IMR-90 (cell line): ENCODE results near the gene NAGPA. TPM values are rescaled to one million over a fixed set of nuclear protein-coding genes. Genes with fewer than 3 reads are reported as not detected.

Source experiments
- ATAC-seq: fragments of 200-7000 bp; cut with Tn5 transposase; 2 replicates; pipeline ENCODE4 v1.9.1; 2020; ENCODE audit warnings: low read depth, mild to moderate bottlenecking, moderate library complexity
- Bru-seq: library from RNA; stranded (reverse); fragments of 400-500 nt; gene quantifications from one replicate; lab custom pipeline; 2021; lab: Mats Ljungman, UMichigan
- BruChase-seq, 2 experiments: library from RNA; stranded (reverse); fragments of 400-500 nt; gene quantifications; one replicate each; lab custom pipeline; 2021; lab: Mats Ljungman, UMichigan
- BruUV-seq: library from RNA; stranded (reverse); fragments of 400-500 nt; replicated peaks from 2 replicates; lab custom pipeline; 2021; lab: Mats Ljungman, UMichigan
- CTCF ChIA-PET: fragments of 300-600 bp; formaldehyde crosslinking; extraction: SDS; loops from one replicate; lab custom pipeline; 2021; ENCODE audit warnings: antibody characterized with exemption; lab: Yijun Ruan, JAX
- POLR2A ChIA-PET: fragments of 300-600 bp; sonication (Branson Sonifier 250); formaldehyde crosslinking; loops from one replicate; lab custom pipeline; 2022; ENCODE audit warnings: antibody characterized with exemption; ENCODE audit not compliant: unreplicated experiment; lab: Charles Lee
- DNase-seq: peaks from one replicate; pipeline ENCODE4 v3.0.0; 2013
- H2AFZ ChIP-seq: replicated peaks from 2 replicates; pipeline ENCODE3; 2013; ENCODE audit warnings: low read length, mild to moderate bottlenecking; ENCODE audit not compliant: poor library complexity
- H2AK5ac ChIP-seq: 2 replicates; pipeline ENCODE4 v1.6.1; 2013; ENCODE audit warnings: low read depth, low read length, inconsistent platforms
- H2AK9ac ChIP-seq: replicated peaks from 2 replicates; pipeline ENCODE3; 2013; ENCODE audit warnings: mild to moderate bottlenecking, low read depth, low read length, moderate library complexity; ENCODE audit not compliant: poor library complexity
- H2BK120ac ChIP-seq: 2 replicates; pipeline ENCODE4 v1.6.1; 2013; ENCODE audit warnings: low read depth, low read length, inconsistent platforms
- H2BK15ac ChIP-seq: 3 replicates; pipeline ENCODE4 v1.6.1; 2013; ENCODE audit warnings: low read depth, low read length, inconsistent platforms
- H2BK20ac ChIP-seq: 2 replicates; pipeline ENCODE4 v1.6.1; 2013; ENCODE audit warnings: low read depth, mild to moderate bottlenecking, inconsistent platforms, low read length, moderate library complexity
- H2BK5ac ChIP-seq: 2 replicates; pipeline ENCODE4 v1.6.1; 2013; ENCODE audit warnings: mild to moderate bottlenecking, low read depth, low read length, inconsistent platforms; ENCODE audit not compliant: poor library complexity, severe bottlenecking
- H3K14ac ChIP-seq: replicated peaks from 2 replicates; pipeline ENCODE4 v1.6.1; 2013; ENCODE audit warnings: low read depth, low read length, inconsistent platforms
- H3K18ac ChIP-seq: 2 replicates; pipeline ENCODE4 v1.6.1; 2013; ENCODE audit warnings: low read depth, low read length, control low read depth
- H3K23ac ChIP-seq: 2 replicates; pipeline ENCODE4 v1.6.1; 2013; ENCODE audit warnings: low read depth, low read length, inconsistent platforms
- H3K27ac ChIP-seq: 2 replicates; pipeline ENCODE4 v1.5.1; 2013; ENCODE audit warnings: mild to moderate bottlenecking, control low read depth, low read length; ENCODE audit not compliant: insufficient read depth
- H3K27me3 ChIP-seq: 2 replicates; pipeline ENCODE4 v1.6.1; 2013; ENCODE audit warnings: low read length; ENCODE audit not compliant: control insufficient read depth, insufficient read depth
- H3K36me3 ChIP-seq: 2 replicates; pipeline ENCODE4 v1.6.1; 2013; ENCODE audit warnings: low read length, mixed read lengths; ENCODE audit not compliant: control insufficient read depth, insufficient read depth
- H3K4ac ChIP-seq: 2 replicates; pipeline ENCODE4 v1.6.1; 2013; ENCODE audit warnings: low read depth, low read length, inconsistent platforms
- H3K4me1 ChIP-seq: 2 replicates; pipeline ENCODE4 v1.6.1; 2013; ENCODE audit warnings: low read length, mixed read lengths; ENCODE audit not compliant: control insufficient read depth, insufficient read depth
- H3K4me2 ChIP-seq: 2 replicates; pipeline ENCODE4 v1.6.1; 2013; ENCODE audit warnings: low read depth, mild to moderate bottlenecking, control low read depth, low read length, moderate library complexity
- H3K4me3 ChIP-seq: 2 replicates; pipeline ENCODE4 v1.5.1; 2013; ENCODE audit warnings: low read depth, mild to moderate bottlenecking, control low read depth, low read length, moderate library complexity; ENCODE audit not compliant: insufficient read depth
- H3K56ac ChIP-seq: 2 replicates; pipeline ENCODE4 v1.6.1; 2013; ENCODE audit warnings: low read length, inconsistent platforms; ENCODE audit not compliant: insufficient read depth; ENCODE audit errors: extremely low read depth
- H3K79me1 ChIP-seq, 2 experiments: 2 replicates each; pipeline ENCODE4 v1.6.1; 2013; ENCODE audit warnings: low read length in 2 of 2, inconsistent platforms in 1 of 2, low read depth in 1 of 2
- H3K9ac ChIP-seq: 2 replicates; pipeline ENCODE4 v1.6.1; 2013; ENCODE audit warnings: low read depth, low read length, control low read depth
- H3K9me1 ChIP-seq: 2 replicates; pipeline ENCODE4 v1.6.1; 2013; ENCODE audit warnings: low read length, inconsistent platforms; ENCODE audit not compliant: insufficient read depth
- H3K9me3 ChIP-seq: 2 replicates; pipeline ENCODE4 v1.6.1; 2013; ENCODE audit warnings: low read length; ENCODE audit not compliant: control insufficient read depth, insufficient read depth
- H4K20me1 ChIP-seq: 2 replicates; pipeline ENCODE4 v1.6.1; 2013; ENCODE audit warnings: low read length, inconsistent platforms; ENCODE audit not compliant: insufficient read depth
- H4K5ac ChIP-seq: 2 replicates; pipeline ENCODE4 v1.6.1; 2013; ENCODE audit warnings: mild to moderate bottlenecking, low read depth, low read length, control low read depth
- H4K8ac ChIP-seq, 2 experiments: 2 replicates each; pipeline ENCODE4 v1.6.1; 2013; ENCODE audit warnings: low read depth in 2 of 2, low read length in 2 of 2, control low read depth in 1 of 2, inconsistent platforms in 1 of 2
- H4K91ac ChIP-seq: 2 replicates; pipeline ENCODE4 v1.6.1; 2013; ENCODE audit warnings: low read depth, low read length, inconsistent platforms; ENCODE audit not compliant: insufficient read depth
- BHLHE40 ChIP-seq: fragments of 150-350 bp; IDR thresholded peaks from 2 replicates; pipeline ENCODE4 v1.6.1; 2016; ENCODE audit warnings: mild to moderate bottlenecking, low read depth, low read length
- FOS ChIP-seq: fragments of 150-350 bp; IDR thresholded peaks from 2 replicates; pipeline ENCODE4 v1.6.1; 2016; ENCODE audit warnings: low read depth, low read length
- MAFK ChIP-seq: IDR thresholded peaks from 2 replicates; pipeline ENCODE4 v1.6.1; 2012; ENCODE audit warnings: low read depth, low read length, improper control_type of control experiment
- MAZ ChIP-seq: IDR thresholded peaks from 2 replicates; pipeline ENCODE4 v1.6.1; 2012; ENCODE audit warnings: low read depth, mild to moderate bottlenecking, low read length, improper control_type of control experiment, moderate library complexity, borderline replicate concordance
- MXI1 ChIP-seq: IDR thresholded peaks from 2 replicates; pipeline ENCODE4 v1.6.1; 2012; ENCODE audit warnings: low read depth, mild to moderate bottlenecking, low read length, moderate library complexity, borderline replicate concordance
- NFE2L2 ChIP-seq: fragments of 150-350 bp; IDR thresholded peaks from 2 replicates; pipeline ENCODE4 v1.6.1; 2016; ENCODE audit warnings: low read depth, mild to moderate bottlenecking, low read length
- POLR2A ChIP-seq: IDR thresholded peaks from 2 replicates; pipeline ENCODE4 v1.6.1; 2012; ENCODE audit warnings: mild to moderate bottlenecking, low read depth, low read length
- RAD21 ChIP-seq: IDR thresholded peaks from 2 replicates; pipeline ENCODE4 v1.6.1; 2012; ENCODE audit warnings: low read length, improper control_type of control experiment
- SMC3 ChIP-seq: fragments of 150-350 bp; IDR thresholded peaks from 2 replicates; pipeline ENCODE4 v1.6.1; 2016; ENCODE audit warnings: low read depth, mild to moderate bottlenecking, antibody characterized with exemption, low read length, moderate library complexity
- WGBS, 2 experiments: methylation state at CpG; one replicate each; pipeline versions ENCODE4 v1.1.5 to v1.1.7; 2013; ENCODE audit warnings: missing lambda C conversion rate in 2 of 2; ENCODE audit not compliant: insufficient read length in 1 of 2; ENCODE audit errors: extremely low coverage in 2 of 2; 5-methylcytosine and 5-hydroxymethylcytosine counted together
- dilution Hi-C: fragments of 300-500 bp; cut with HindIII; formaldehyde crosslinking; loops from one replicate; pipeline ENCODE4 v1.14.3; 2018; ENCODE audit warnings: low sequenced_read_pairs; ENCODE audit not compliant: unreplicated experiment
- in situ Hi-C: fragments of 300-500 bp; cut with MboI; formaldehyde crosslinking; loops from 3 replicates; pipeline ENCODE4 v1.14.3; 2019; ENCODE audit warnings: low sequenced_read_pairs, inconsistent platforms, mixed read lengths
- intact Hi-C: fragments of 100-400 bp; cut with micrococcal nuclease; formaldehyde crosslinking; loops from 2 replicates; pipeline ENCODE4 v1.10.0; 2022
- long read RNA-seq: library from polyadenylated mRNA; unstranded; transcript quantifications from one replicate; pipeline ENCODE4 v2.0.0, GENCODE V29; 2021; ENCODE audit not compliant: unreplicated experiment
- polyA plus RNA-seq, 3 experiments: library from polyadenylated mRNA; depleted of rRNA; stranded (reverse); fragments of >200 nt; gene quantifications; 2 replicates each; pipeline ENCODE4 v1.2.3, GENCODE V29; 2012; ENCODE audit warnings: low replicate concordance in 1 of 3
- total RNA-seq: library from RNA; depleted of rRNA; stranded (reverse); fragments of >200 nt; gene quantifications from 2 replicates; pipeline ENCODE4 v1.2.3, GENCODE V29; 2012; rRNA removed
- TF ChIP-seq, protein P1 (sequence below): fragments of 150-350 bp; IDR thresholded peaks from 2 replicates; pipeline ENCODE4 v1.6.1; 2016; ENCODE audit warnings: low read depth, mild to moderate bottlenecking, low read length, moderate library complexity, borderline replicate concordance

Gene NAGPA, protein sequence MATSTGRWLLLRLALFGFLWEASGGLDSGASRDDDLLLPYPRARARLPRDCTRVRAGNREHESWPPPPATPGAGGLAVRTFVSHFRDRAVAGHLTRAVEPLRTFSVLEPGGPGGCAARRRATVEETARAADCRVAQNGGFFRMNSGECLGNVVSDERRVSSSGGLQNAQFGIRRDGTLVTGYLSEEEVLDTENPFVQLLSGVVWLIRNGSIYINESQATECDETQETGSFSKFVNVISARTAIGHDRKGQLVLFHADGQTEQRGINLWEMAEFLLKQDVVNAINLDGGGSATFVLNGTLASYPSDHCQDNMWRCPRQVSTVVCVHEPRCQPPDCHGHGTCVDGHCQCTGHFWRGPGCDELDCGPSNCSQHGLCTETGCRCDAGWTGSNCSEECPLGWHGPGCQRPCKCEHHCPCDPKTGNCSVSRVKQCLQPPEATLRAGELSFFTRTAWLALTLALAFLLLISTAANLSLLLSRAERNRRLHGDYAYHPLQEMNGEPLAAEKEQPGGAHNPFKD
- total RNA-seq: 5.3 and 6.5 TPM in 2 replicates
- 12.2 and 15.0 TPM in 2 replicates for polyA plus RNA-seq (2012; rRNA removed)
- 15.3 and 22.7 TPM in 2 replicates for polyA plus RNA-seq (2012; cell fraction: cytosol; rRNA removed)
- polyA plus RNA-seq (2012; cell fraction: nucleus; rRNA removed; ENCODE audit: low replicate concordance): 29.9 and 61.0 TPM in 2 replicates
- Bru-seq, nascent RNA: percentile 43 among the genes with signal in this experiment
- percentile 53 among the genes with signal in this experiment for BruChase-seq, experiment 1, labeled RNA remaining after a 6-hour chase
- percentile 47 among the genes with signal in this experiment for BruChase-seq, experiment 2, labeled RNA remaining after a 2-hour chase
- long read RNA-seq, transcript NAGPA-201 (10 exons, 2,202 nt): major isoform, 13 of 36 reads
- long read RNA-seq, partial matches to known transcripts: 9 of 36 reads
- long read RNA-seq, other reads (novel, unspliced or antisense): 14 of 36 reads

DNA sequence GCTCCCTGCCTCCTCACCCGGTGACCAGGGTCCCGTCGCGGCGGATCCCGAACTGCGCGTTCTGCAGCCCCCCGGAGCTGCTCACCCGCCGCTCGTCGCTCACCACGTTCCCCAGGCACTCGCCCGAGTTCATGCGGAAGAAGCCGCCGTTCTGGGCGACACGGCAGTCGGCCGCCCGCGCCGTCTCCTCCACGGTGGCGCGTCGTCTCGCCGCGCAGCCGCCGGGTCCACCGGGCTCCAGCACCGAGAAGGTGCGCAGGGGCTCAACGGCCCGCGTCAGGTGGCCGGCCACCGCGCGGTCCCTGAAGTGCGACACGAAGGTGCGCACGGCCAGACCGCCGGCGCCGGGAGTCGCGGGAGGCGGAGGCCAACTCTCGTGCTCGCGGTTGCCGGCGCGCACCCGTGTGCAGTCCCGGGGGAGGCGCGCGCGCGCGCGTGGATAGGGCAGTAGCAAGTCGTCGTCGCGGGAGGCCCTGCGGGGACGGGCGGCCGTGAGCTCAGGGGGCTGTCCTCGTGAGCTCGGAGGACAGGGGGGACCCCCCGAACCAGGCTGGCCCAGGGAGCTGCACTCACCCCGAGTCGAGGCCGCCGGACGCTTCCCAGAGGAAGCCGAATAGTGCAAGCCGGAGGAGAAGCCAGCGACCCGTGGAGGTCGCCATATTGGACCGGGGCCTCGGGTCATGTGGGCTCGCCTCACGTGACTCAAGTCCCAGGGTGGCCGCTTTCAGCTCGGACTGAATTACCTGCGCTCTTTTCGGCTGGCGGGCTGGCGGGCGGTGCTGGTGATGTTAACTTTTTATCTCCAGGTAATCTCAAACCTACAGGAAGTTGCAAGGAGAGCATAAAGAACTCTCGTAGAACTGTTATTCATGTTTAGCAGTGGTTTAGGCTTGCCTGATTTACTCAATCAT, at the start of gene NAGPA:
NAGPA (minus strand) TSS at position 680 of the 911 bp plus-strand sequence; CDS start at position 659, 21 bp downstream.
- ATAC-seq (peak; percentile 90), DNase-seq (peak; percentile 81)
- Histone ChIP-seq H2AK9ac (peak within 1 kb of the TSS; percentile 85), H3K14ac (peak within 1 kb of the TSS; percentile 21), H3K4me2 (peak within 1 kb of the TSS; percentile 98), H3K79me1 (peaks cover 3 to 13% of the 10 kb centered on the region in 2 experiments; a peak in 2 of 4 replicates), H2AFZ (peak within 1 kb of the TSS; percentile 99), H3K9ac (peak within 1 kb of the TSS; percentile 64), H3K9me1 (peaks cover 8% of the 10 kb centered on the region), H2BK5ac (no peak within 1 kb of the TSS), H3K27me3 (no peaks in the 10 kb centered on the region), H3K23ac (peak within 1 kb of the TSS; percentile 13; the same call in 1 of the 2 replicates), H3K4ac (peak within 1 kb of the TSS; percentile 64), H2AK5ac (no peak within 1 kb of the TSS), H4K5ac (peak within 1 kb of the TSS; percentile 97), H2BK120ac (peak within 1 kb of the TSS; percentile 24; the same call in 1 of the 2 replicates), H4K20me1 (no peaks in the 10 kb centered on the region), H4K8ac (peak within 1 kb of the TSS; percentile 85 to 92), H2BK20ac (no peak within 1 kb of the TSS), H3K4me3 (peak within 1 kb of the TSS; percentile 86), H3K18ac (no peak within 1 kb of the TSS), H3K27ac (peak within 1 kb of the TSS; percentile 58), H4K91ac (0 out of 2 replicates have a peak within 1 kb of the TSS, but pooled peaks have one; percentile 37), H3K9me3 (no peaks in the 10 kb centered on the region), H3K36me3 (0 out of 2 replicates have a peak, but pooled peaks cover 1% of the 10 kb centered on the region), H3K4me1 (peaks cover 3% of the 10 kb centered on the region; the same call in 1 of the 2 replicates), H2BK15ac (no peak within 1 kb of the TSS), H3K56ac (no peak within 1 kb of the TSS)
- intact Hi-C loops (loop anchor here (5.0 kb wide), 1 partner anchor 186 kb away; the partner anchor contains the start of genes GLYR1 and UBN1), in situ Hi-C loops (no loop called here), dilution Hi-C loops (no loop called here)
- CTCF ChIA-PET: no interaction called here
- 1% methylated on average over 83 of the region's 104 CpGs; no CpG with 5 or more reads in 1 of the 2 experiments for WGBS, 2 experiments
- POLR2A ChIA-PET: interaction anchor here (0.5 kb wide), 1 partner anchor 27 kb away, joined by 3 read pairs; no protein-coding TSS in a partner anchor
- no TSS peak for BruUV-seq
- TF ChIP-seq SMC3 (no peak), POLR2A (no peak), MXI1 (peak; percentile 54; the same call in 1 of the 2 replicates), RAD21 (no peak), BHLHE40 (peak; percentile 55; the same call in 1 of the 2 replicates), MAZ (no peak), MAFK (no peak), NFE2L2 (no peak), FOS (peak; percentile 74)
- TF ChIP-seq, protein P1, sequence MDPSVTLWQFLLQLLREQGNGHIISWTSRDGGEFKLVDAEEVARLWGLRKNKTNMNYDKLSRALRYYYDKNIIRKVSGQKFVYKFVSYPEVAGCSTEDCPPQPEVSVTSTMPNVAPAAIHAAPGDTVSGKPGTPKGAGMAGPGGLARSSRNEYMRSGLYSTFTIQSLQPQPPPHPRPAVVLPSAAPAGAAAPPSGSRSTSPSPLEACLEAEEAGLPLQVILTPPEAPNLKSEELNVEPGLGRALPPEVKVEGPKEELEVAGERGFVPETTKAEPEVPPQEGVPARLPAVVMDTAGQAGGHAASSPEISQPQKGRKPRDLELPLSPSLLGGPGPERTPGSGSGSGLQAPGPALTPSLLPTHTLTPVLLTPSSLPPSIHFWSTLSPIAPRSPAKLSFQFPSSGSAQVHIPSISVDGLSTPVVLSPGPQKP: no peak
